Cardiac muscle cell (in vitro differentiated cells and primary cell): Measurements from ENCODE around the gene UBLCP1. TPM values are rescaled to one million over a fixed set of nuclear protein-coding genes. Genes with fewer than 3 reads are reported as not detected.
"Not testable (repeated sequence)": the region's sequence is repeated elsewhere in the genome, so short reads cannot be mapped to it uniquely, and the experiment has no call there.

ENCODE experiments used
- DNase-seq, 2 donors: peaks; one replicate each; pipeline versions ENCODE4 v3.0.0 to v3.0.0-alpha.2; 2010 to 2017; ENCODE audit warnings: low read depth in 1 of 2, low spot score in 1 of 2
- H3K27ac ChIP-seq: fragments of 200-600 bp; sonication (generic); 2 replicates; pipeline ENCODE4 v1.5.1; 2016
- H3K27me3 ChIP-seq: fragments of 200-600 bp; sonication (generic); 2 replicates; pipeline ENCODE4 v1.6.0; 2016; ENCODE audit warnings: control low read depth
- H3K36me3 ChIP-seq: fragments of 200-600 bp; sonication (generic); 2 replicates; pipeline ENCODE4 v1.5.1; 2016; ENCODE audit warnings: control low read depth
- H3K4me1 ChIP-seq: fragments of 200-600 bp; sonication (generic); 2 replicates; pipeline ENCODE4 v1.8.1; 2017; ENCODE audit warnings: low read depth, mild to moderate bottlenecking, mixed run types
- H3K4me3 ChIP-seq: fragments of 200-600 bp; sonication (generic); 2 replicates; pipeline ENCODE4 v1.5.1; 2016; ENCODE audit warnings: mild to moderate bottlenecking
- H3K9me3 ChIP-seq: fragments of 200-600 bp; sonication (generic); 2 replicates; pipeline ENCODE4 v1.5.1; 2017; ENCODE audit warnings: low read depth, mild to moderate bottlenecking, control low read depth
- polyA plus RNA-seq: library from polyadenylated mRNA; unstranded; fragments of >200 nt; fragmentation: Nextera tagmentation; extraction: Ambion mirVana; gene quantifications from 2 replicates; pipeline ENCODE4 v1.2.1, GENCODE V29; 2016
- total RNA-seq: library from RNA; depleted of rRNA; stranded (reverse); fragments of >200 nt; gene quantifications from 2 replicates; pipeline ENCODE4 v1.2.3, GENCODE V29; 2016
- TF ChIP-seq, protein P1 (sequence below): IDR thresholded peaks from 2 replicates; pipeline ENCODE4 v1.5.1; 2012; ENCODE audit warnings: low read depth, mild to moderate bottlenecking, low read length

Gene UBLCP1
- total and polyA plus RNA-seq, 2 experiments from 2014 or later = 12.2 to 30.5 TPM

DNA sequence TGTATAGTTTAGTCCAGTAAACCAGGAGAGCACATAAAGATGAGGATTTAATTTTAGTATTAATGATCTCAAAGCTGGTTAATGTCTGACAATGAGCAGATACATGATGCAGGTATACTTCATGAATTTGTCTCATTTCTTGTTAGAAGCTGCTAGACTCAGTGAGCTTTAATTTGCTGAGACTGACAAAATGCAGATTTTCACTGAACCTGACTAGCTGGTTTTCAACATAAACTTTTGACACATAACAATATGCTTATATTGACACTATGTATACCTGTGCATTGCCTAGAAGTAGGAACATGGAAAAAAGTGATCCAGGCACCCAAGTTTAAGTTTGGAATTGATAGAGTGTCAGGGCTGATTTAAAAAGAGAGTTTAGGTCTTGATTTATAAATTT is 10.8 kb downstream of the UBLCP1 start:
- Histone ChIP-seq H3K27me3 (no peaks in the 10 kb centered on the region), H3K9me3 (no peaks in the 10 kb centered on the region), H3K4me1 (no peaks in the 10 kb centered on the region), H3K36me3 (peaks cover 58% of the 10 kb centered on the region), H3K27ac (no peak overlapping the region), H3K4me3 (no peak overlapping the region)
- DNase-seq = no peak
- TF ChIP-seq, protein P1, sequence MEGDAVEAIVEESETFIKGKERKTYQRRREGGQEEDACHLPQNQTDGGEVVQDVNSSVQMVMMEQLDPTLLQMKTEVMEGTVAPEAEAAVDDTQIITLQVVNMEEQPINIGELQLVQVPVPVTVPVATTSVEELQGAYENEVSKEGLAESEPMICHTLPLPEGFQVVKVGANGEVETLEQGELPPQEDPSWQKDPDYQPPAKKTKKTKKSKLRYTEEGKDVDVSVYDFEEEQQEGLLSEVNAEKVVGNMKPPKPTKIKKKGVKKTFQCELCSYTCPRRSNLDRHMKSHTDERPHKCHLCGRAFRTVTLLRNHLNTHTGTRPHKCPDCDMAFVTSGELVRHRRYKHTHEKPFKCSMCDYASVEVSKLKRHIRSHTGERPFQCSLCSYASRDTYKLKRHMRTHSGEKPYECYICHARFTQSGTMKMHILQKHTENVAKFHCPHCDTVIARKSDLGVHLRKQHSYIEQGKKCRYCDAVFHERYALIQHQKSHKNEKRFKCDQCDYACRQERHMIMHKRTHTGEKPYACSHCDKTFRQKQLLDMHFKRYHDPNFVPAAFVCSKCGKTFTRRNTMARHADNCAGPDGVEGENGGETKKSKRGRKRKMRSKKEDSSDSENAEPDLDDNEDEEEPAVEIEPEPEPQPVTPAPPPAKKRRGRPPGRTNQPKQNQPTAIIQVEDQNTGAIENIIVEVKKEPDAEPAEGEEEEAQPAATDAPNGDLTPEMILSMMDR = no peak

DNA sequence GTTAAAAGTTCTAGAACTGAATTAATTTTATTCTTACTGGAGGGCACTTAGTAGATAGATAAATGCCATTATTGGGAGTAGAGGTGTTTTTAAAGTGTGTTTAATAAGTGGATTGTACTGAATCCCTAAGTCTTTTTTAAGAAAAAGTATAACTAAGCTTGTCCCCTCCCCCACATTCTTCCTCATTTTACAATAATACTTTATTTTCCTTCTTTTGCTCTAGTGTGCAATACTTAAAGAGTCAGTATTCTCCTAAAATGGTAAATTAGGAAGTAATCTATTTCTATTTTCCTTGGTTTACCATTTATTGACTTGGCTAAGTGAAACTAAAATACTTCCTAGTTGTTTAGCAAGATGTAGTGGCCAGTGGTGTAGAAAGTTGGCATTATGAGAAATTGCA is 11.6 kb downstream of the UBLCP1 start:
- Histone ChIP-seq H3K9me3 (no peaks in the 10 kb centered on the region), H3K4me1 (no peaks in the 10 kb centered on the region), H3K27ac (no peak overlapping the region), H3K27me3 (no peaks in the 10 kb centered on the region), H3K4me3 (no peak overlapping the region), H3K36me3 (peaks cover 58% of the 10 kb centered on the region)
- TF ChIP-seq, protein P1 = no peak
- DNase-seq = no peak

DNA sequence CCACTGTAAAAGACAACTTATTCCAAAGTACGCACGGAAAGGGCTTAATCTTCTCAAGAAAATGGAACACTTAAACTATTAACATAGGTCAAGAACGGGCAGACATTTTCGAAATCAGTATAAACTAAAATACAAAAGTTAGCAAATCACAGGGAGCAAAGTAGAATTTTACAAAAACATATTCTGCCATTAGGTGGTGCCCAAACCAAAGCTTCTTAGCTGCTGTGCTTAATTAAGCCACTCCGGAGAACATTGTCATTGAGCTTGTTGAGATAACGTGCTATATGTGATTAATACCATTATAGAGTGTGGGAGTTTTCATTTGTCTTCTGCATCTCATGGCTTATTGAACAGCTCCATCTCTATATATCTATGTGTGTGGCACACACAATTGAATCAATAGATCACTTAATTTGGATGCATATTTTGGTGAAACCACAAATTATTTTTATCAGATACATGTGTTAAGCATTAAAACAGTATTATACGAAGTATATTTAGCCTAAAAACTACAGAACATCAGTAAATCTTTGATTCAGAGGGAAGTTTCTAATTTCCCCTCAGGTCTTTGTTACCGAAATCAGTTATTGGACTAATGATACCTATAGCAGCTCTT is 23.4 kb downstream of the UBLCP1 start:
- Histone ChIP-seq H3K27me3 (no peaks in the 10 kb centered on the region), H3K4me3 (no peak overlapping the region), H3K36me3 (peaks cover 29% of the 10 kb centered on the region), H3K27ac (no peak overlapping the region), H3K9me3 (no peaks in the 10 kb centered on the region), H3K4me1 (no peaks in the 10 kb centered on the region)
- TF ChIP-seq, protein P1 = peak; percentile 43
- peak; percentile 48 to 57 for DNase-seq

DNA sequence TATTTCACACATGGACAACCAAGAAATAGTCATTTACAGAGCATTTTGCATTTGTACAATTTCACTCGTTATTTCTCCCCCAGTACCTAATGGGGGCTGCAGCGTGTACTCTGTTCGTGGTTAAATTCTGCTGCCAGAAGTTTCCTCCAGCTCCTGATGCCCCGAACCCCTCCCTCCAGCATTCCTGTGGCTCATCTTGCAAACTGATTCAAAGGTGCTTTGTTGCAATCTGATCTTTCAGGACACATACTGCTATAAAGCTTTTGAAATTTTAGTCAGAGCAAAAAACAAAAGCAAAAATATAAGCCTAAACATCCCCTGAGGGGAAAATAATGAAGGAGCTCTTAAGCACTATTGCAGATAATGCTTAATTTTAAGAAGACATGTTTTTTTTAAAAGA is 27.7 kb downstream of the UBLCP1 start:
- no peaks in the 10 kb centered on the region for H3K4me1 ChIP-seq
- H3K27me3 ChIP-seq = no peaks in the 10 kb centered on the region
- H3K36me3 ChIP-seq = peaks cover 6% of the 10 kb centered on the region
- no peak overlapping the region for H3K4me3 ChIP-seq
- DNase-seq = no peak
- TF ChIP-seq, protein P1 = no peak
- no peaks in the 10 kb centered on the region for H3K9me3 ChIP-seq
- no peak overlapping the region for H3K27ac ChIP-seq

DNA sequence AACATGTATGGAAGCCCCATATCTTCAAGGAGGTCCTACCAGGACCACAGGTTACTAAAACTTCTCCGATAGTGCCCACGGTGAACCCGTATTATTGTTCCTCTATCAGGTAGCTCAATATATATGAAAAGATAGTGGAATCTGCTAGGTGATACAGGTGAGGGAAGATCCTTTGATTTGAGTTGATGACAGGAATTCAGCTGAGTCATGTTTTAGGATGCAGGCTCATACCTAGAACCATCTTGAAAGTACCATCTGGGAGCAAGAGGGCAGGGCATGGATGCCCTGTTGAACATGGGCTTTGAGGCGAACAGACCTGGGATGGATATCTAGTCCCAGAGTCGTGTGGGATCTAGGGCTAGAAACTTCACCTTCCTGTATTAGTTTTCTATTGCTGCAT is 31.8 kb downstream of the UBLCP1 start:
- Histone ChIP-seq H3K9me3 (no peaks in the 10 kb centered on the region), H3K36me3 (no peaks in the 10 kb centered on the region), H3K27ac (no peak overlapping the region), H3K4me1 (no peaks in the 10 kb centered on the region), H3K4me3 (no peak overlapping the region), H3K27me3 (no peaks in the 10 kb centered on the region)
- TF ChIP-seq, protein P1 = no peak
- no peak for DNase-seq

DNA sequence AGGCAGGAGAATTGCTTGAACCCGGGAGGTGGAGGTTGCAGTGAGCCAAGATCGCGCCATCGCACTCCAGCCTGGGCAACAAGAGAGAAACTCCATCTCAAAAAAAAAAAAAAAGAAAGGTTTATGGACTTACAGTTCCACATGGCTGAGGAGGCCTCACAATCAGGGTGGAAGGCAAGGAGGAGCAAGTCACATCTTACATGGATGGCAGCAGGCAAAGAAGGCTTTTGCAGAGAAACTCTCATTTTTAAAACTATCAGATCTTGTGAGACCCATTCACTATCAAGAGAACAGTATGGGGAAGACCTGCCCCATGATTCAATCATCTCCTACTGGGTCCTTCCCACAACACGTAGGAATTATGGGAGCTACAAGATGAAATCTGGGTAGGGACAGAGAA is 34.2 kb downstream of the UBLCP1 start:
- H3K9me3 ChIP-seq, H3K4me3 ChIP-seq, H3K27ac ChIP-seq: not testable (repeated sequence)

More for the DNA sequence above, 34.2 kb downstream of the UBLCP1 start:
- H3K36me3 ChIP-seq, H3K27me3 ChIP-seq, DNase-seq, H3K4me1 ChIP-seq: not testable (repeated sequence)
